Mammary epithelial cell (primary cell): ENCODE results near the gene ELN.

Experiments
- CTCF ChIP-seq, 2 donors: IDR thresholded peaks in 1 of 2; conservative IDR thresholded peaks in 1 of 2; 2 replicates each; pipeline ENCODE4 v1.5.1; 2011 to 2012; ENCODE audit warnings: inconsistent platforms in 2 of 2, low read length in 2 of 2, mild to moderate bottlenecking in 2 of 2, control low read depth in 1 of 2, low read depth in 1 of 2; ENCODE audit not compliant: insufficient read depth in 1 of 2; ENCODE audit errors: extremely low read depth in 1 of 2
- EZH2 ChIP-seq: IDR thresholded peaks from 2 replicates; pipeline ENCODE4 v1.6.1; 2012; ENCODE audit warnings: low read length, inconsistent platforms, borderline replicate concordance

GRCh38 chr7:73995821-73996511, 32.0 kb upstream of the ELN start:
- TF ChIP-seq CTCF (conservative IDR thresholded peaks at IDR 0.05 in 1 of 2, IDR thresholded peaks at IDR 0.05 in 1 of 2; ENCODE audit: extremely low read depth in 1 of 2, insufficient read depth in 1 of 2, low read depth in 1 of 2, low read length in 2 of 2), result no peak
- no peak for TF ChIP-seq EZH2
